ENCODE data around the gene DGKZ.

- no peak for TF ChIP-seq CTCF (conservative IDR thresholded peaks at IDR 0.05)
- TF ChIP-seq ZFX (IDR thresholded peaks at IDR 0.05), result no peak
Observed at GRCh38 chr11:46315783-46316563, 31.3 kb upstream of the DGKZ start.
